GM21390 (cell line): ENCODE data around the gene EEF1B2.
A peak's percentile ranks its signal among the peaks of the same experiment; 100 is the strongest.
"Not testable (repeated sequence)": the region's sequence is repeated elsewhere in the genome, so short reads cannot be mapped to it uniquely, and the experiment has no call there.

Experiments used
- ATAC-seq: cut with Tn5 transposase; IDR thresholded peaks from one replicate; pipeline ENCODE4 v1.9.1; 2021; ENCODE audit not compliant: unreplicated experiment

Gene EEF1B2

GRCh38 chr2:206159346-206160124 is at the start of gene EEF1B2, which contains the start of gene NDUFS1:
Gene EEF1B2 (plus strand): TSS chr2:206159895. CDS start chr2:206159980, 85 bp downstream.
Gene NDUFS1 (minus strand): TSS chr2:206159444. CDS start chr2:206153678, 5,766 bp downstream.
- ATAC-seq, result peak; percentile 91

DNA sequence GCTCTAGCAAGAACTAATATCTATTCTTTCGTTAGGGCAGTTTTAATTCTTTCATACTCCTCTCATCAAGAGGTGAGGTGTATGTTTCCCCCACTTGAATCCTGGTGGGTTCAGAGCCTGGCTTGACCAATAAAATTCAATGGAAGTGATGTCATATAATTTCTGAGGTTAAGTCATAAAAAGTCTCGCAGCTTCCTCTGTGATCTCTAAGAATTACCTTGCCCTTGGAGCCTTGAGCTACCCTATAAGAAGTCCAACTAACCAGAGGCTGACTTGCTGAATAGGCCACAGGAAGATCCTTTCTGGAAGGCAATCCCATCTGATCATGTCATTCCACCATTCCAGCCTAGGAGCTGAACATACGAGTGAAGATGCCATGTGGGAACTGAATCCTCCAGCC is 47.6 kb upstream of the EEF1B2 start:
- ATAC-seq, result no peak

DNA sequence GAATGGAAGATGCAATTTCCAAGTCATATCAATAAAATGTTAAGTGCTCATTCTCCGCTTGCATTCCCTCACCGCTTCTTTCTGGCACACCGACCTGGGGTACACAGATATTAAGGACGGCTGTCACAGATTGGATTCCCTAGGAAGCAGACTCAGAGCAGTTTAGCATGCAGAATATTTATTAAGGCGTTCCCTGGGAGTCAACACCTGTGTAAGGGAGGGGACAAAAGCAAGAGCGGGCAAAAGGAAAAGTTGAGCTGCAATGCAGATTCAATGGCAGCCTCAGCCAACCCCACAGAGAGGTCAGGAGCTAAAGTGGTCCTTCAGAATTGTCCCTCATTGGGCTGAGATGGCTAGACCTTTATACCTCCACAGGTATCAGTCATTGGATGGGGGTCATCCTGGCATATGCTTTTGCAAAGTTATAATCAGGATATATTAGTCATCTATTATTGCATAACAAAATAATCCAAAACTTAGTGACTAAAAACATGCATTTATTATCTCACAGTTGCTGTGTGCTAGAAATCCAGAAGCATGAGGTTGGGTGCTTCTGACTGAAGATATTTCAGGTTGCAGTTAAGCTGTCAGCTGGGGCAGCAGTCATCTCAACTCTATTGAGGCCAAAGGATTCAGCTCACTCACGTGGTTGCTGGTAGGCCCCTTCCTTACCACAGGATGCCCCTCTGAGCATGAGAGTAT is 46.7 kb upstream of the EEF1B2 start:
- no peak for ATAC-seq

DNA sequence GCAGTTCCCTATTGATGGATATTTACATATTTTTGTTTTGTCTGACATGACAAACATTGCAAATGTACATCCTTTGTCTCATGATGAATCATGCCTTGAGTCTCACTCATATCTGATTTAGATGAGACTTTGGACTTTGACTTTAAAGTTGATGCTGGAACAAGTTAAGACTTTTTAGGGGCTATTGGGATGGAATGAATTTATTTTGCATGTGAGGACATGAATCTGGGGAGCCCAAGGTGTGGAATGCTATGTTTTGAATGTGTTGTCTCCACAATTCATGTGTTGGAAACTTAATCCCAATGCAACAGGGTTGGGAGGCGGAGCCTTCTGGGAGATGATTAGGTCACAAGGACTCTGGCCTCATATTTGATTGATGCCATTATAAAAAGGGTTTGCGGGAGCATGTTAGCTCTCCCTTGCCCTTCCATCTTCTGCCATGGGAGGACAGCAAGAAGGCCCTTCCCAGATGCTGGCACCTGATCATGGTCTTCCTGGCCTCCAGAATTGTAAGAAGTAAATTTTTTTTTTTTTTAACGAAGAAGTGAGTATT is 44.6 kb upstream of the EEF1B2 start:
- ATAC-seq, result no peak

DNA sequence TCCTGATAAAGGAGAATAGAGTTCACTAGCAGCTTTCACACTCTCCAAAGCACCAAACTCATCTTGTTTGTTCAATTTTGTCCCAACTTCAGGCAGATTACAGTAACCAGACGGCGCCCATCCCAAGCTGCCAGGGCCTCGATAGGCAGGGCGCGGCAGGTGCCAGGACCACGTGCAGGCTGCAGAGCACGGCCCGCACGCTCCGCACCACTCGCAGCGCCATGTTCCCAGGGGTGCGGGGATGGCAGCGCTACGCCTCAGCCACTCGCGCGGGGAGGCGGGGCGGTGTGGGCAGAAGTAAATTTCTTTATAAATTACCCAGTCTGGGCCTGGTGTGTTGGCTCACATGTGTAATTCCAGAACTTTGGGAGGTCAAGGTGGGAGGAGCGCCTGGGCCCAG is 43.4 kb upstream of the EEF1B2 start:
- ATAC-seq, result no peak

GRCh38 chr2:206122569-206122968 is 37.1 kb upstream of the EEF1B2 start:
- ATAC-seq, result not testable (repeated sequence)

GRCh38 chr2:206125901-206126300 is 33.8 kb upstream of the EEF1B2 start:
- no peak for ATAC-seq

GRCh38 chr2:206127656-206128055 is 32.0 kb upstream of the EEF1B2 start:
- no peak for ATAC-seq

GRCh38 chr2:206143451-206143850 is 16.2 kb upstream of the EEF1B2 start:
- ATAC-seq, result no peak

GRCh38 chr2:206144383-206144782 is 15.3 kb upstream of the EEF1B2 start:
- ATAC-seq, result no peak

GRCh38 chr2:206145665-206146064 is 14.0 kb upstream of the EEF1B2 start:
- ATAC-seq, result no peak

DNA sequence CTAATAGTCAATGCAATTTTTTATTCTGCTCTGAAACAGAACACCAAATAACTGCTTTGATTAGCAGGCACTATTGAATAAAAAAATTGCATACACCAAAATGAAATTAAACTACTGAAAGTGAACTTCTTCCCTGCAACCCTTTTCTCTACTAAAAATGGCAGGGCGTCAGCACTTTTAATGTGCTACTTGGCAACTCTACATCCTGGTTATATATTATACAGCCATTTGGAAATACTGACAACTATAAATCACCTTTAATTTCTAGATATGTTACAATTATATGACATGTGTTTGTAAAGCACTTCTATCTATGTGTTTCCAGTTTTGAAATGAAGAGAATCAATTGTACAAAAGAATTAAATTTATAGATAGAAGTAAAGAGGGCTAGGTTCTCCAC is 10.4 kb upstream of the EEF1B2 start:
- no peak for ATAC-seq

- ATAC-seq, result no peak
Observed at GRCh38 chr2:206150168-206150567, 9.5 kb upstream of the EEF1B2 start.

DNA sequence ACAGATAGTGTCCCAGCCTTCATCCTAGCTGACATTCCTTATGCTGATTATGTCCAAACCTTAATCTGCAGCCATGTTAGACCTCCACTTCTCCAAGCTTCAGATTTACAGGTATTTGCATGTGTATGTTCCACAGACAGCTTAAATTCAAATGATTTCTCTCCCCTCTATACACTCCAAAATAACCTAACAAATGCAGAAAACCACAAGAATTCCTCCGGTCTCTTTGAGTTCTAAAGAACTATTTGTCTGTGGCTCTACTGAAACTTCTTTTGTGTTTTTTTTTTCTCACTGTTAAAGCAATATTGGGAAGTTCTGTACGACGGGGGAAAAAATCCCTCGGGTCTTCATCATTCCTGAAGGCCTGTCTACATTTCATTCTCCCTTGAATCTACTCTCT is 9.1 kb upstream of the EEF1B2 start:
- no peak for ATAC-seq

DNA sequence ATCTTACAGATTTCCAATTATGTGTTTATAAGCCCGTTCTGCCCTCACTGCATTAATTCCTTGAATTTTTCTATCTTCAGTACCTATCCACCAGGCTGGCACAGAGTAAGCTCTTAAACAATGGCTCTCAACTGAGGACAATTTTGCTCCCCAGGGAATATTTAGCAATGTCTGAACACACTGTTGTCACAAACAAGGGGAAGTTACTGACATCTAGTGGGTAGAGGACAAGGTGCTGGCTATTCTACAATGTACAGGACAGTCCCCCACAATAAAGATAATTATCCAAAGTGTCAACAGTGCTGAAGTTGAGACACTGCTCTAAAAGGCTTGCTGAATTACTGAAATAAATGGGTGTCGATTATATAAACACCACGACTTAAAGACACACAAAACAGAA is 5.5 kb upstream of the EEF1B2 start:
- ATAC-seq, result peak; percentile 39

DNA sequence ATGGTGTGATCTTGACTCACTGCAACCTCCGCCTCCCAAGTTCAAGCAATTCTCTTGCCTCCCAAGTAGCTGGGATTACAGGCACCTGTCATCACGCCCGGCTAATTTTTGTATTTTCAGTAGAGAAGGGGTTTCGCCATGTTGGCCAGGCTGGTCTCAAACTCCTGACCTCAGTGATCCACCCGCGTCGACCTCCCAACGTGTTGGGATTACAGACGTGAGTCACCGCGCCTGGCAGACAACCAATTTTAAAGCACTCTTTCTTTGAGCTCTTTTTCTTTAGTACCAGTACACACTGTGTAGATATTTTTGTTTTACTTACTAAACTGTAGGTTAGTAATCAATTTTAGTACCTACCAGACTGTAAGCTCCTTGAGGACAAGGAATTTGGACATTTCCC is 2.7 kb upstream of the EEF1B2 start:
- not testable (repeated sequence) for ATAC-seq

DNA sequence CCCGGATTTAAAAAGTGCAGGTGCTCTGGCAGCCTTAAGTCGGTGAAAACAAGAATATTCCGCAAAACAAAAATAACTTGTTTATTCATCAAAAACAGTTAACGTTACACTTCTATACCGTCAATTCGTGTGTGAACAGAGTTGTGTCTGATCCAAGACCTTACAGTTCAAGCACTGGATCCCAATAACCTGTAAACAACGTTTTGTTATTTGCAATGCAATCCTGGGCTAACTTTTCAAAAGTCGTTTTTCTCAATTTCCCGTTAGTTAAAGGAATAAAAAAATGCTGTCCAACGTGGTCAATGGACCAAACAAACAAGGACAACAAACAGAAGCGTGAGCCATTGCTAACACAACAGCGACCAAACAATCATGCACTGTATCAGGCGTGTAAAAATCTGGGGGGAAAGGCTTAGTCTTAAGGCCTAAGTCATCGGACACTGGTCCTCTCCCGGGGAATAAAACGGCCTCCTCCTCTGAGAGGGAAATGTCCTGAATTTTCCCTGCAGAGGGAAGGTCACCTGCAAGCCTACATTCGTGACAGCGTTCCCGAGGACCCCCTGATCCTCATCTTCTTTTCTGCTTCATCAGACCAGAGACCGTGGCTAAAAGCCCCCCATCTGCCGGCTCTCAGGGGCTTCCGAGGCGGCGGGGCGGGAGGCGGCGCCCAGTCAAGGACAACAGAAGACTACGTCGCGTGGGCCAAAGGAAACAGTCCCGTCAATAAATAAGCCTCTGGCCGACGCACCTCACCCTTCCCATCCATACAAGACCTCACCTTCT is 941 bp upstream of the EEF1B2 start:
- ATAC-seq, result peak; percentile 14

DNA sequence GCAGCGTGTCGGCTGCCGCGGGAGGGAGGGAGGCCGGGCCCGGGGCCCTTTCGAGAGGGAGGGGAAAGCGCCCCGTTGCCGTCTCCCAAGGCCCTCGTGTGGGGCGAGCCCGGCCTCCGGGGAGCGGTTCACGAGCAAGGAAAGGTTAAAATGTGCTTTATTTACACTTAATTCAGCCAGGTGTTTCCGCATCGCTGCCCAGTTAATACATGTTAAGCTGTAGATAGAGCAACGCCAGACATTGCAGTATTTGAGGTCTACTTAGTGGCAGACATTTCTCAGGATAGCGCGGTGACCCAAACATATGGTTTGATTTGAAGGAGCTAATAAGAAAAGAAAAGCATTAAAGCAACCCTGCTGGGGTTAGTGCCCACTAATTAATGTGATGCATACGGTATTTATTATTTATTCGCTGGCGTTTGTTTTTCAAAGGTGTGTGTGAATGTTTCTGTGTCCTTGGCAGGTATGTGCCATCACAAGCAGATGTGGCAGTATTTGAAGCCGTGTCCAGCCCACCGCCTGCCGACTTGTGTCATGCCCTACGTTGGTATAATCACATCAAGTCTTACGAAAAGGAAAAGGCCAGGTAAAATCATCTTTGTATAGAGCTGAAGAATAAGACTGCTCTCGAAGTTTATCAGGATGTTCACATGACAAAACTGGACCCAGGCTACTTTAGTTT is 571 bp downstream of the EEF1B2 start:
- peak; percentile 47 for ATAC-seq

- no peak for ATAC-seq
Observed at GRCh38 chr2:206160807-206161179, 1.1 kb downstream of the EEF1B2 start.

DNA sequence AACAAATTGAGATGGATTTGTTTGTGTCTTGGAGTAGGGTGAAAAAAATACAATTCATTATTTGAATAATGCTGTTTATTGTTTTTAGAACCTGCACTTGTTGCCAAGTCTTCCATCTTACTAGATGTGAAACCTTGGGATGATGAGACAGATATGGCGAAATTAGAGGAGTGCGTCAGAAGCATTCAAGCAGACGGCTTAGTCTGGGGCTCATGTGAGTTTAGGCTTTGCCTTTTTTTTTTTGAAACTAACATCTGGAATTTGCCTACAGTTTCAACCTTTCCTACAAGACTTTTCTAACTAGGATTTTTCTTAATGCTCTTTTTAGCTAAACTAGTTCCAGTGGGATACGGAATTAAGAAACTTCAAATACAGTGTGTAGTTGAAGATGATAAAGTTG is 2.7 kb downstream of the EEF1B2 start:
- ATAC-seq, result not testable (repeated sequence)
